Measurements from ENCODE around the gene UBE2O.
A peak's percentile ranks its signal among the peaks of the same experiment; 100 is the strongest.

GRCh38 chr17:76365256-76365903, 87.6 kb downstream of the UBE2O start:
- peak; percentile 71 for TF ChIP-seq CTCF (conservative IDR thresholded peaks at IDR 0.05)
- no peak for TF ChIP-seq ZFX (IDR thresholded peaks at IDR 0.05)

All from C4-2B (cell line).